Measurements from ENCODE around the gene ATP4B. TPM values are rescaled to one million over a fixed set of nuclear protein-coding genes. Genes with fewer than 3 reads are reported as not detected.

The ATP4B gene
- total and polyA plus RNA-seq, 2 of the 8 experiments (the other 6 are each of a cell fraction or from before 2014, with no cell fraction given): 0.05 TPM; not detected in 1

GRCh38 chr13:113646921-113647340, 11.1 kb downstream of the ATP4B start:
- Histone ChIP-seq H3K4me2 (ENCODE audit: insufficient read depth in 1 of 2, low read depth in 2 of 2, low read length in 2 of 2) (no peak overlapping the region), H4K20me1 (replicated peaks in 1 of 2; ENCODE audit: control insufficient read depth in 1 of 2, insufficient read depth in 2 of 2, low read length in 2 of 2) (no peaks in the 10 kb centered on the region), H4K5ac (ENCODE audit: insufficient read length, low read depth, low read length) (no peak overlapping the region), H2BK120ac (replicated peaks; ENCODE audit: low read depth, low read length) (no peak overlapping the region), H3K79me1 (ENCODE audit: low read depth, low read length) (no peaks in the 10 kb centered on the region), H3K4me3 (ENCODE audit: extremely low read depth in 1 of 4, insufficient read depth in 2 of 4, low read depth in 3 of 4, low read length in 4 of 4) (no peak overlapping the region), H4K8ac (ENCODE audit: extremely low read depth, insufficient read depth, low read length) (no peak overlapping the region; the same call in 1 of the 2 replicates), H3K27me3 (replicated peaks in 1 of 4; ENCODE audit: control insufficient read depth in 3 of 4, extremely low read depth in 1 of 4, insufficient read depth in 3 of 4, low read length in 3 of 4) (no peaks in the 10 kb centered on the region), H2BK12ac (ENCODE audit: low read depth, low read length) (no peak overlapping the region), H3K36me3 (ENCODE audit: control insufficient read depth in 2 of 4, insufficient read depth in 4 of 4, low read length in 3 of 4) (peaks cover 0 to 7% (median under 1%) of the 10 kb centered on the region in 4 experiments; a peak in 2 of 8 replicates), H3K79me2 (ENCODE audit: control insufficient read depth in 1 of 2, insufficient read depth in 2 of 2, low read length in 2 of 2) (no peaks in the 10 kb centered on the region), H3K14ac (ENCODE audit: insufficient read length) (no peak overlapping the region), H3K18ac (ENCODE audit: extremely low read depth, low read length) (no peak overlapping the region), H3K4ac (replicated peaks; ENCODE audit: insufficient read length, low read depth, low read length) (no peak overlapping the region), H3K9me3 (ENCODE audit: insufficient read depth in 2 of 2, low read depth in 1 of 2, low read length in 1 of 2) (peaks cover 25 to 28% of the 10 kb centered on the region in 2 experiments), H3K9ac (replicated peaks in 1 of 4; ENCODE audit: extremely low read depth in 1 of 4, low read depth in 3 of 4, low read length in 3 of 4) (no peak overlapping the region), H3K56ac (replicated peaks; ENCODE audit: insufficient read length, low read depth, low read length) (no peak overlapping the region), H2AK5ac (ENCODE audit: low read depth, low read length) (no peak overlapping the region), H2BK5ac (ENCODE audit: low read depth, low read length) (no peak overlapping the region), H2AFZ (ENCODE audit: low read length) (no peak overlapping the region), H2BK20ac (ENCODE audit: low read length) (no peak overlapping the region), H3K23me2 (ENCODE audit: low read depth, low read length) (no peaks in the 10 kb centered on the region), H4K91ac (replicated peaks; ENCODE audit: insufficient read length, low read length) (no peak overlapping the region), H3K23ac (ENCODE audit: insufficient read length) (no peak overlapping the region), H3K27ac (ENCODE audit: low read depth, low read length) (no peak overlapping the region), H3K4me1 (replicated peaks in 1 of 4; ENCODE audit: control insufficient read depth in 3 of 4, insufficient read depth in 4 of 4, low read length in 3 of 4) (no peaks in the 10 kb centered on the region), H2BK15ac (ENCODE audit: low read length) (no peak overlapping the region)
- CTCF ChIA-PET (ENCODE audit: partially characterized antibody): interaction anchor here (1.4 to 2.0 kb wide), 2 partner anchors 20 to 94 kb away, joined by 3 to 7 read pairs; no protein-coding TSS in a partner anchor
- 89% methylated on average over 10 of the region's 10 CpGs; no CpG with 5 or more reads in 1 of the 2 experiments for WGBS, 2 experiments (ENCODE audit: extremely low coverage in 1 of 2, insufficient coverage in 1 of 2, insufficient read length in 1 of 2, insufficient replicate concordance in 2 of 2, low coverage in 1 of 2, low lambda C conversion rate in 2 of 2, missing lambda C conversion rate in 1 of 2)
- FAIRE-seq: no peak
- POLR2A ChIA-PET (ENCODE audit: partially characterized antibody): interaction anchor here (1.4 kb wide), 1 partner anchor 8 kb away, joined by 4 read pairs; no protein-coding TSS in a partner anchor
- no peak for DNase-seq (ENCODE audit: low read depth in 1 of 2, low spot score in 2 of 2)
- TF ChIP-seq POLR2A (IDR thresholded peaks at IDR 0.05; ENCODE audit: control extremely low read depth in 1 of 2, low read depth in 2 of 2, low read length in 2 of 2): no peak
- no peak for TF ChIP-seq BRCA1 (IDR thresholded peaks at IDR 0.05; ENCODE audit: low read depth, low read length)
- no peak for TF ChIP-seq POLR2AphosphoS5 (IDR thresholded peaks at IDR 0.05; ENCODE audit: low read depth, low read length)
- no peak for TF ChIP-seq E2F6 (IDR thresholded peaks at IDR 0.05)
- TF ChIP-seq CBX8 (IDR thresholded peaks at IDR 0.05; ENCODE audit: borderline replicate concordance, low read depth, low read length): no peak
- no peak for TF ChIP-seq KDM5A (IDR thresholded peaks at IDR 0.05; ENCODE audit: low read length)
- no peak for TF ChIP-seq CEBPB (IDR thresholded peaks at IDR 0.05; ENCODE audit: low read depth, low read length)
- TF ChIP-seq SRF (IDR thresholded peaks at IDR 0.05; ENCODE audit: low read depth, low read length): no peak
- no peak for TF ChIP-seq PHF8 (conservative IDR thresholded peaks at IDR 0.05; ENCODE audit: low read depth, low read length)
- TF ChIP-seq SP1 (IDR thresholded peaks at IDR 0.05; ENCODE audit: low read depth, low read length): no peak
- TF ChIP-seq TBP (IDR thresholded peaks at IDR 0.05; ENCODE audit: low read depth, low read length): no peak
- no peak for TF ChIP-seq RFX5 (IDR thresholded peaks at IDR 0.05; ENCODE audit: borderline replicate concordance, low read depth, low read length)
- no peak for TF ChIP-seq ZNF274 (IDR thresholded peaks at IDR 0.05; ENCODE audit: borderline replicate concordance, extremely low read depth, low read length)

Data from H1 (cell line).